GM12875 (cell line): ENCODE measurements around the gene HMGB1.
A peak's percentile ranks its signal among the peaks of the same experiment; 100 is the strongest.

Source experiments
- H3K4me3 ChIP-seq: one replicate; pipeline ENCODE4 v1.5.1; 2011; ENCODE audit warnings: low read depth, low read length, control low read depth
- CTCF ChIP-seq: IDR thresholded peaks from 2 replicates; pipeline ENCODE4 v1.5.1; 2011; ENCODE audit warnings: low read depth, mild to moderate bottlenecking, control low read depth, inconsistent platforms, low read length, moderate library complexity, borderline replicate concordance; ENCODE audit not compliant: insufficient read depth

The HMGB1 gene

GRCh38 chr13:30408319-30409101 is 57.2 kb downstream of the HMGB1 start:
- peak; percentile 77 for TF ChIP-seq CTCF
- H3K4me3 ChIP-seq = no peak overlapping the region

DNA sequence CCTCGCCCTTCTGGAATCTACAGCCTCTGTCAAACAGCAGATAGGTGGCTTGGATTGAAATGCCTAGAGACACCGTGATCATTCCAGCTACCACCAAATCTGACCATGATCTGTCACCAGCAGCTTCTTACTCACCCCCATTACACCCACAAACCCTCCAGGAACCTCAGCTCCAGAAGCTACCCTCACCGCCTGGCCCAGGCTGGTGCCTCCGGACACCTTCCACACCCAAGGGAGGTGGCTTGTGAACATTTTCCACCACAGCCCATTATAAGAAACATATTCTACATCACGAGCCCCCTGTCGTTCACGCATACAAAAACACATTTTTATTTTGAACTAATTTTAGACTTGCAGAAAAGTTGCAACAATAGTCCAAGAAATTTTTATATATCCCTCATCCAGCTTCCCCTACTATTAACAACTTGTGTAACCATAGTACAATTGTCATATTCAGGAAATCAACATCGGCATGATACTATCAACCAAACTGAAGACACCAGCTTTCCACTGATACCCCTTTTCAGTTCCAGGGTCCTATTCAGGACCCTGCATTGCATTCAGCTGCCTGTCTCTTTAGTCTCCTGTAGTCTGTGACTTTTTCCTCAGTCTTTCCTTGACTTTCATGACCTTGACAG is 58.8 kb downstream of the HMGB1 start:
- no peak overlapping the region for H3K4me3 ChIP-seq
- TF ChIP-seq CTCF = no peak
